WERI-Rb-1 (cell line): Measurements from ENCODE around the gene OVCA2.

ENCODE experiments used
- DNase-seq: peaks from one replicate; pipeline ENCODE4 v3.0.0-alpha.2; 2020
- H3K27ac ChIP-seq: fragments of 250-450 bp; sonication (Bioruptor Pico); 2 replicates; pipeline ENCODE4 v1.5.1; 2020; ENCODE audit warnings: mild to moderate bottlenecking, moderate library complexity
- H3K27me3 ChIP-seq: fragments of 250-450 bp; sonication (Bioruptor Pico); 2 replicates; pipeline ENCODE4 v1.5.1; 2021; ENCODE audit warnings: mild to moderate bottlenecking, low read depth, moderate library complexity; ENCODE audit not compliant: insufficient read depth, severe bottlenecking
- H3K36me3 ChIP-seq: fragments of 250-450 bp; sonication (Bioruptor Pico); 2 replicates; pipeline ENCODE4 v1.5.1; 2020; ENCODE audit warnings: mild to moderate bottlenecking, moderate library complexity
- H3K4me3 ChIP-seq: 2 replicates; pipeline ENCODE4 v1.5.1; 2011; ENCODE audit warnings: low read depth, mild to moderate bottlenecking, control low read depth, low read length
- H3K9me3 ChIP-seq: fragments of 250-450 bp; sonication (Bioruptor Pico); 2 replicates; pipeline ENCODE4 v1.5.1; 2021; ENCODE audit warnings: mild to moderate bottlenecking, moderate library complexity; ENCODE audit not compliant: severe bottlenecking
- TF ChIP-seq, protein P1 (sequence below): IDR thresholded peaks from 2 replicates; pipeline ENCODE4 v1.5.1; 2011; ENCODE audit warnings: low read depth, mild to moderate bottlenecking, control low read depth, inconsistent platforms, low read length

The OVCA2 gene

DNA sequence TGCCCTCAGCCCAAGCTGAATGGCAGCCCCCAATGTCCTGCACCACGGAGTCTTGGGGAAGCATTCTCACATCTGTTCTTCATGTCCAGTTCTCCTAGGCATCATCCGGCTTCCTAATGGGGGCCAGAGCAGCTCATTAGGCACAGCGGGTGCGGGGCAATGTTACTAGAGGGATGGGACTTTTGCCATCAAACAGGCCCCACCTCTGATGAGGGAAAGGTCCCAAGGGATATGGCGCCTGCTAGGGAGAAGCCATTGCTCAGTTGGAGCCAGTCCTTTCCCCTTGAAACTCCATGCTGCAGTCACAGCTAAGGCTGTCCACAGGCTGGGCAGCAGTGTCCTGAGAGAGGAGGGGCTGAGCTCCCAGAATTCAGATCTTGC, 13.6 kb upstream of the OVCA2 start:
- Histone ChIP-seq H3K9me3 (no peaks in the 10 kb centered on the region), H3K27me3 (no peaks in the 10 kb centered on the region), H3K36me3 (peaks cover 7% of the 10 kb centered on the region; the same call in 1 of the 2 replicates), H3K4me3 (no peak overlapping the region), H3K27ac (no peak overlapping the region)
- TF ChIP-seq, protein P1, sequence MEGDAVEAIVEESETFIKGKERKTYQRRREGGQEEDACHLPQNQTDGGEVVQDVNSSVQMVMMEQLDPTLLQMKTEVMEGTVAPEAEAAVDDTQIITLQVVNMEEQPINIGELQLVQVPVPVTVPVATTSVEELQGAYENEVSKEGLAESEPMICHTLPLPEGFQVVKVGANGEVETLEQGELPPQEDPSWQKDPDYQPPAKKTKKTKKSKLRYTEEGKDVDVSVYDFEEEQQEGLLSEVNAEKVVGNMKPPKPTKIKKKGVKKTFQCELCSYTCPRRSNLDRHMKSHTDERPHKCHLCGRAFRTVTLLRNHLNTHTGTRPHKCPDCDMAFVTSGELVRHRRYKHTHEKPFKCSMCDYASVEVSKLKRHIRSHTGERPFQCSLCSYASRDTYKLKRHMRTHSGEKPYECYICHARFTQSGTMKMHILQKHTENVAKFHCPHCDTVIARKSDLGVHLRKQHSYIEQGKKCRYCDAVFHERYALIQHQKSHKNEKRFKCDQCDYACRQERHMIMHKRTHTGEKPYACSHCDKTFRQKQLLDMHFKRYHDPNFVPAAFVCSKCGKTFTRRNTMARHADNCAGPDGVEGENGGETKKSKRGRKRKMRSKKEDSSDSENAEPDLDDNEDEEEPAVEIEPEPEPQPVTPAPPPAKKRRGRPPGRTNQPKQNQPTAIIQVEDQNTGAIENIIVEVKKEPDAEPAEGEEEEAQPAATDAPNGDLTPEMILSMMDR: no peak
- no peak for DNase-seq

DNA sequence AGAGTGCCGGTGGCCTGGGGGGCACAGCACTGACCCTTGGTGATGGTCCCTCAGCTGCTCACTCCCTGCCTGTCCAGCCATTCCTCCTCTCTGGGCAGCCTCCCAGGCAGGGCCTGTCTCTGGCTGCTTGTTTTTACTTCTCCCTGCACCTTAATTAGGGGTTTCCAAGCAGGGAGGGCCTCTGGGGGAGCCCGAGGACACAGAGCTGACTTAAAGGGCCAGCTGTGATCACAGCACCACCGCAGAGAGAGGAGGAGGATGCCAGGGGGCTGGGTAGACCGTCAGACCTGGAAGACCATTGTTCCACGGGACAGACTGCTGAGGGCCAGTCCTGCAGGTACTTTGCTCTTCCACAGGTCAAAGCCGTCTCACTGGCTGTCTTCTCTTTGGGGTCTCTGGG, 13.1 kb upstream of the OVCA2 start:
- no peak for DNase-seq
- no peak overlapping the region for H3K27ac ChIP-seq
- H3K4me3 ChIP-seq: no peak overlapping the region
- H3K27me3 ChIP-seq: no peaks in the 10 kb centered on the region
- TF ChIP-seq, protein P1: no peak
- no peaks in the 10 kb centered on the region for H3K9me3 ChIP-seq
- H3K36me3 ChIP-seq: peaks cover 7% of the 10 kb centered on the region; the same call in 1 of the 2 replicates

DNA sequence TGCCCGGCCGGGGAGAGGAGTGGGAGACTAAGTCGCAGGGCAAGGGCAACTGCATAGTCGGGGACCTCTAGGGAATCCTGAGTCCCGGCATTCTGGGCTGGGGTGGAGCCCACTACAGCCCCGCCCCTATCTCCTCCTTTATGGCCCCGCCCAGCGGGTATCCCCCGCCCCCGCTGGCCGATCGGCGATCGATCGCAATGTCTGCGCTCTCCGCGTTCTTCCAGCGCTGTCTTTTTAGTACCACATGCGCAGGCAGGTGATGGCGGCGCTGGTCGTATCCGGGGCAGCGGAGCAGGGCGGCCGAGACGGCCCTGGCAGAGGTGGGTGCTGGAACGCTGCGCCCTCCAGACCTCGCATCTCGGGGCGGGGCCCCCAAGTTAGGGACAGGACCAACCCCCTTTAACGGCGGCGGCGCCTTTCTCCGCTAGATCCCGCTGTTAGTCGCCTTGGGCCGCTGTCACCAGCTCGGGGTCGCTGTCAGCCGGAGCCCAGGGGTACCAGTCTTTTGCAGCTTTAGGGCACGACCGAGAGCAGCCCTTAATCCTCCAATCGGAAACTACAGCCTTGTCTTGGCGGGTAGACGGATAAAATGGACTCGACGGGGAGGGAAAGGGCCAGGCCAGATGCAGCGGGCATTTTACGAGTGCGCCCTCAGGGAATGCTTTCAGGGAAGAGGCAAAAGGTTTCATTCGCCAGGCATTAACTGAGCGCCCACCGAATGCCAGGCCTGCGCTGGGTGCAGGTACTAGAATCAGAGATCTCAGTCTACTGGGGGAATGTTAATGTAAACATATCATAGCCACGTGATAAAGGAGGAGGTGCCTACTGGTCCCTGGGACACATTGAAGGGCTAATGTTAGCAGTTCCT, 11.7 kb upstream of the OVCA2 start, which contains the start of gene DPH1:
DPH1 (plus strand) TSS at position 243 of the 868 bp plus-strand sequence; CDS start at position 260, 17 bp downstream.
- H3K36me3 ChIP-seq: peaks cover 7% of the 10 kb centered on the region; the same call in 1 of the 2 replicates
- H3K27ac ChIP-seq: peak within 1 kb of the TSS; percentile 77
- H3K4me3 ChIP-seq: peak within 1 kb of the TSS; percentile 92
- no peaks in the 10 kb centered on the region for H3K9me3 ChIP-seq
- H3K27me3 ChIP-seq: no peaks in the 10 kb centered on the region
- peak; percentile 86 for DNase-seq
- TF ChIP-seq, protein P1: no peak

DNA sequence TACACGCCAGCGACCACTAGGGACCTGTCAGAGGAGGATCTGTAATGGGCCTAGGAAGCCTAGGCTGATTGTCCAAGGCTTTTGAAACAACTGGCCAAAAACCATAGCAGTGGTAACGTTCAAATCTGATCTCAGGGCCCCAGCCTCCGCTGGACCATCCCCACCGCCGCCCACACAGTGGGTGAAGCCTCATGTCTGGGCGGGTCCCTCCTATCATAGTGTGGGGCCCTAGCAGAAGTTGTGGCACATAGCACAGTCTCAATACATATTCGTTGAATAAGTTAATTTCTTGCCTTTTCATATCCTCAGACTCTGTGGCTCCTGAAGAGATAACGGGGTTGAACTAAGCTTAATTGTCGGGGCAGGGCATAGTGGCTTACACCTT, 11.1 kb upstream of the OVCA2 start:
- Histone ChIP-seq H3K36me3 (peaks cover 7% of the 10 kb centered on the region; the same call in 1 of the 2 replicates), H3K9me3 (no peaks in the 10 kb centered on the region), H3K27ac (peak overlapping the region; percentile 77), H3K4me3 (peak overlapping the region; percentile 92), H3K27me3 (no peaks in the 10 kb centered on the region)
- TF ChIP-seq, protein P1: peak; percentile 75
- peak; percentile 87 for DNase-seq

DNA sequence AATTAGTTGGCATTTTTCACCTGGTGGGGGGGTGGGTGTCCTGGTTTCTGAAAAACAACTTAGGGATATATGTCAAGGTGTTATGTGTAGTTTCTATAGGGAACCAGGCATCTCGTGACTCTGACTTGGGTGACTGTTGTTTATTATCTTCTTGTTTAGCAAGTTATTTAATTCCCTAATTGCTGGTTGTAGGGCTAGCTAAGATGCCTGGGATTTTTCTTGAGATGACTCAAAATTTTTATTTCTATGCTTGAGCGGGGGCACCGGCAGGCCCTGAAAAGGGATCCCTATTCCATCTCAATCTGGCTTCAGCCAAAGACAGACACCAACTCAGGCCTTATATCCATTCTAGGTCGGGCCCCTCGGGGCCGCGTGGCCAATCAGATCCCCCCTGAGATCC, 8.7 kb upstream of the OVCA2 start:
- H3K27ac ChIP-seq: peak overlapping the region; percentile 42
- H3K4me3 ChIP-seq: no peak overlapping the region
- no peaks in the 10 kb centered on the region for H3K9me3 ChIP-seq
- DNase-seq: no peak
- H3K27me3 ChIP-seq: no peaks in the 10 kb centered on the region
- TF ChIP-seq, protein P1: no peak
- H3K36me3 ChIP-seq: peaks cover 18% of the 10 kb centered on the region

DNA sequence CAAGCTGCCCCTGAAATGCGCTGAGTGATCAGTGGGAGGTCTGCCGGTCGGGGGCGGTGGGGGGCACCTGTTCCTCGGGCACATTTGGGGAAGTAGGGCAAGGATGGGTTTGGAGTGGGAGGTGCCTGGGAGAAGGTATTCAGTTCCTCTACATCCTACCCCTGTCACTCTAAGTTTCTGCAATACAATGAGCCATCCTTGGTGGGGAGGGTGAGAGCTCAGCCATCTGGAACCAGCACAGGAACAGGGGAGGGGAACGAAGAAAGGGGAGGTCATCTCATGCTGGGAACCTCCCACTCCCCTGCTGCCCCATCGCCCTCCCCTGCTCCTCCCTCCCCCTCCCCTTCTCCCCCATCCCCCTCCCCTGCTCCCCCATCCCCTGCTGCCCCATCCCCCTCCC, 7.7 kb upstream of the OVCA2 start:
- Histone ChIP-seq H3K4me3 (no peak overlapping the region), H3K36me3 (peaks cover 24% of the 10 kb centered on the region), H3K27me3 (no peaks in the 10 kb centered on the region), H3K27ac (peak overlapping the region; percentile 42), H3K9me3 (no peaks in the 10 kb centered on the region)
- TF ChIP-seq, protein P1: no peak
- DNase-seq: peak; percentile 60
